CD4-positive, alpha-beta T cell treated with Interleukin-10 for 1 hour (primary cell): ENCODE results near the gene VAV1.
"Not testable (repeated sequence)": the region's sequence is repeated elsewhere in the genome, so short reads cannot be mapped to it uniquely, and the experiment has no call there.

ENCODE experiments used
- DNase-seq: peaks from one replicate; pipeline ENCODE4 v3.0.0-alpha.2; 2020

Gene VAV1

DNA sequence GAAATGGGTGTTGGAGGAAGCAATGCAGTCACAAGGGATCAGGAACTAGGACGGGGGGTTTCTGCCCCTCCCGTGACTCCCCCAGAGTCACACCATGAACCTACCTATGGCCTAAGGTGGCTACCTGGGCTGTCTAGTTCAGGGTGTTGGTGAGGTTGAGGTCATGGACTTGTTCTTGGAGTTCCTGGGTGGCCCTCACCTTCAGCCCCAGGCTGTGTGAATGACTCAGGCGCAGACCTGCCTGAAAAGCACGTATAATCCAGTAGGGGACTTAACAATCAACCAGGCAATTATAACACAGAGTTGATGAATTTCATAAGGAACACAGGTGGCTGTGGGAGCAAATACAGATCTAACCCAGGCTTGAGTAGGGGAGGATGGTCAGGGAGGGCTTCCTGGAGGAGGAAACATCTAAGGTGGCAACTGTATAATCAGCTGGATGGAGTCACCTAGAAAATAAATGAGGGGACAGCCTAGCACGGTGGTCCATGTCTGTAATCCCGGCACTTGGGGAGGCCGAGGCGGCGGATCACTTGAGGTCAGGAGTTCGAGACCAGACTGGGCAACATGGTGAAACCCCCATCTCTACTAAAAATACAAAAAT lies 89.3 kb downstream of the VAV1 start:
- DNase-seq = no peak

DNA sequence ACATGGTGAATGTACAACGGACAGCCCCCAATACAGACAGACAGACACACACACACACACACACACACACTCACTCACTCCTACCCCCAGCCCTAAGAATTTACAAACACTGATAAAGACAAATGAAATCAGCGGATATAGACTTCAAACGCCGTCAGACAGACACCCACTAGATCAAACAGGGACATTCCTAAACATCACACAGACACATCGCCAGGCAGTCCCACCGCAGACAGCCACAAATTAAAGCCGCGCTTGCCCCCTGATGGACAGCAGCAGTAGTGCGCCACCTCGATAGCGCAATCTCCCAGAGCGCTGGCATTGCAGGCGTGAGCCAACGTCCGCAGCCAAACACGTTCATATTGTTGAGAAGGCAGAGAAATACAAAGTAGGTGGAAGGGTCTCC lies 90.2 kb downstream of the VAV1 start:
- DNase-seq = peak; percentile 95

DNA sequence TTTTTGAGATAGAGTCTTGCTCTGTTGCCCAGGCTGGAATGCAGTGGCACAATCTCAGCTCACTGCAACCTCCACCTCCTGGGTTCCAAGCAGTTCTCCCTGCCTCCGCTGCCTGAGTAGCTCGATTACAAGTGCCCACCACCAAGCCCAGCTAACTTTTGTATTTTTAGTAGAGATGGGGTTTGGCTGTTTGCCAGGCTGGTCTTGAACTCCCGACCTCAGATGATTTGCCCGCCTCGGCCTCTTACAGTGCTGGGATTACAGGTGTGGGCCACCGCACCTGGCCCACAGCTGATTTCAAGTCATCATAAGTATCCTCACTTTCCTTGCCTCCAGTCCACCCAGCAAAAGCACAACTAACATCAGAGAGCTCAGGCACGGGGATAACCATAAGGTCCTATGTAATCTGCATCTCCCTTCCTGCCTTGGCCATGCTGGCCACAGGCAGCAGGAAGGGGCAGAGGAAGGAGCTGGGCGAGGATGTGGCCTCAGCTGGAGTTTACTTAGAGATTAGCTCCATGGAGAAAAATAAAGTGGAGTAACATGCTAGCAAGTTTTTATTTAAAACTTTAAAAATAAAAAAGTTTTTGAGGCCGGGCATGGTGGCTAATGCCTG lies 91.9 kb downstream of the VAV1 start:
- DNase-seq = no peak

DNA sequence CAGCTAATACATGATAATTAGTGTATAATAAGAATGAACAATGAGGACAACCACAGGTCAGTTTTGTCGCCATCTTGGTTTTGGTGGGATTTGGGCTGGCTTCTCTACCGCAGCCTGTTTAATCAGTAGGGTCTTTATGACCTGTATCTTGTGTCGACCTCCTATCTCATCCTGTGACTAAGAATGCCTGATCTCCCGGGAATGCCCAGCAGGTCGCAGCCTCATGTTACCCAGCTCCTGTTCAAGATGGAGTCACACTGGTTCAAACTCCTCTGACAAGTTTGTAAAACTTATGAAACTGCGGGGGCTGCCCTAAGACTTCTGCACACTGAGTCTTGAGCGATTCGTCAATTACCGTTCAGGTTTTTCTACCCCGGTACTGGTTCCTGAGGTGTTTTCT lies 93.3 kb downstream of the VAV1 start:
- no peak for DNase-seq

DNA sequence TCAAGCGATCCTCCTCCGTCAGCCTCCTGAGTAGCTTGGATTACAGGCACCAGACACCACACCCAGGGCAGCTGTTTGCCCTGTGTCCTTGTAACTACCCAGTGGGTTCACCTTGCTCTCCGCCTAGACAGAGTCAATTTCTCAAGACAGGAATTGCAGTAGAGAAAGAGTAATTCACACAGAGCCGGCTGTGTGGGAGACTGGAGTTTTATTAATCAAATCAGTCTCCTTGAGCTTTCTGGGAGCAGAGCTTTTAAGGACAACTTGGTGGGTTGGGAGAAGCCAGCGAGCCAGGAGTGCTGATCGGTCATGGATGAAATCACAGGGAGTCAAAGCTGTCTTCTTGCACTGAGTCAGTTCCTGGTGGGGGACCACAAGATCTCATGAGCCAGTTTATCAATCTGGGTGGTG lies 94.2 kb downstream of the VAV1 start:
- DNase-seq = no peak

DNA sequence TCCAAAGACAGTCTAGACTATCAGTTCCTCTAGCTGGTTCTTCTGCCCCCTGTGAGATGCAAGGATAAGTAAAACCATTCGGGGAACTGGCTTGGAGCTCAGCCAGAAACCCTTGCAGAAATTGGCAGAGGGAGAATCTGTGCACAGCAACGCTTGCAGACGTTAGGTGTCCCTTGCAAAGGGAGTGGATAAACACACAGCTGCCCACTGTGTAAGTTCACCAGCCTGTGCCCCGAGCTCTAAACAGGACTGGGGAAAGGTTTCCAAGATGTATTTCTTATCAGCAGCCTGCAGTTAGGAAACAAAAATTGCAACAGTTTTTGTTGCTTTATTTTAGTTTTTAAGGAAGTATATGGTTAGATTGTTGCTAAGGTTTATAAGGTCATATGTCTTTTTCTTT lies 95.8 kb downstream of the VAV1 start:
- no peak for DNase-seq

DNA sequence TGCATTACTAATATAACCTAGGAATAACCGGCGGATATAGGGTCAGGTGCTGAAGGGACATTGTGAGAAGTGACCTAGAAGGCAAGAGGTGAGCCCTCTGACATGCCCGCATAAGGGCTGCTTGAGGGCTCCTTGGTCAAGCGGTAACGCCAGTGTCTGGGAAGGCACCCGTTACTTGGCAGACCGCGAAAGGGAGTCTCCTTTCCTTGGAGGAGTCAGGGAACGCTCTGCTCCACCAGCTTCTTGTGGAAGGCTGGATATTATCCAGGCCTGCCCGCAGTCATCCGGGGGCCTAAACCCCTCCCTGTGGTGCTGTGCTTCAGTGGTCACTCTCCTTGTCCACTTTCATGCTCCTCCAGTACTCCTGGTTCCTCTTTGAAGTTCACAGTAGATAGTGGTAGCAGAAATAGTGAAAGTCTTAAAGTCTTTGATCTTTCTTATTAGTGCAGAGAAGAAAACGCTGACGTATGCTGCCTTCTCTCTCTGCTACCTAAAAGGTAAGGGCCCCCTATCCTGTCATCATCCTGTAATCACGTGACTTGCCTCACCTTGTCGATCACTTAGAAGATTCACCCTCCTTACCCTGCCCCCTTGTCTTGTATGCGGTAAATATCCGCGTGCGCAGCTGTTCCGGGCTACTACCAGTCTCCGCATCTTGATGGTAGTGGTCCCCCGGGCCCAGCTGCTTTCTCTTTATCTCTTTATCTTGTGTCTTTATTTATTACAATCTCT lies 96.8 kb downstream of the VAV1 start:
- DNase-seq = not testable (repeated sequence)

DNA sequence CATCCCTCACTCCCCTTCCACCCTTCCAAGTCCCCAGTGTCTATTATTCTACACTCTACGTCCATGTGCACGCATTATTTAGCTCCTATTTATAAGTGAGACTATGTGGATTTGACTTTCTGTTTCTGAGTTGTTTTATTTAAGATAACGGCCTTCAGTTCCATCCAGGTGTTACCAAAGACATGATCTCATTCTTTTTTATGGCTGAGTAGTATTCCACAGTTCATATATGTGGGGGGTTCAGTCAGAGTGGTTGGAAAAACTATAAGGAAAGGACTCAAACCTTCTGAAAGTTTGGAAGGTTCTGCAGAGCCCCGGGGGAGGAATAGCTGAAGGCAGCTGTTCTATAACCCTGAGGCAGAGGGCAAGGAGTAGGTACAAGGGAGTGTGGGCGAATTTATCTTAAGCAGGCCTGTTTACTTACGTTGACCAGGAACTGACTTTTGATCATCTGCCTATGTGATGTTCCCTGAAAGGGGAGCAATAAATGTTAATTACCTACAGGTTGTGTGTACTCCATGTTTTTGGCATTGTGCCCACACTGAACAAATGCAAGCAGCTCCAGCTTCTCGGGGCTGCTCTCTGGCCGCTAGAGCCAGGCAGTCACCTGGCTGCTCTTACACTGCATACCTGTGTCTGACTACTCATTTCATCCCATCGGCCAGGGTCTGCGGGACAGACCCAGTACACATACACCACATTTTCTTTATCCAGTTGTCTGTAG lies 101.4 kb downstream of the VAV1 start:
- DNase-seq = no peak

DNA sequence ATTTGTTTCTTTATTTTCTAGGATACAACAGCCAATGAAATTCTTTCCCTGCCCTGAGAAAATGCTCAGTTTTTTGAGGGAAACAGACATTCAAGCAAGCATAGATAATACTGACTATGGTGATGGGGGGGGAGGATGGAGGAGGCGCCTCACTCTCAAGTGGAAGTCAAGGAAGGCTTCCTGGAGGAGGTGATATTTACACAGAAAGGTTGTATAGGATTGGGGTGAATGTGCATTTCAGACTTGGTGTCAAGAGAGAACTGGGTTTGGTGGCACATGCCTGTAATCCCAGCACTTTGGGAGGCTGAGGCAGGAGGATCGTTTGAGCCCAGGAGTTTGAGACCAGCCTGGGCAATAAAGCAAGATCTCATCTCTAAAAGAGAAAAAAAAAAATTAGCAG lies 102.7 kb downstream of the VAV1 start:
- no peak for DNase-seq

DNA sequence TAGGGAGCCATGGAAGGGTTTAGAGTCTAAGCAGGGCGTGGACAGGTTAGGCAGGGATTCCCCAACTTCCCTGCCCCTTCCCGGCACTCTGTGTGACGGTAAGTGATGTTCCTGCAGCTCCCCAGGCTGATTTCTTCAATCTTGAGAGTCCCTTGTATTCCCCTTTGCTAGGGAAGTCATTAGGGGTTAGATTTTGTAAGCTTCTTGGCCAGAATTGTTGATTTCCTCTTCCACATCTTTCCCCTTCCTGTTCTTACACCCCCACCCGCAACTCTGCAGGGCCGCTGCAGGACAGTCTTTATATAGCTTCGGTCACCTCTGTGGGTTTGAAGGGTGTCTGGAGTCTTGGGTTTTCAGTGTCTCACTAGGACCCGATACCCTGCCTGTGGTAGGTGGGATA lies 104.2 kb downstream of the VAV1 start:
- DNase-seq = peak; percentile 19

DNA sequence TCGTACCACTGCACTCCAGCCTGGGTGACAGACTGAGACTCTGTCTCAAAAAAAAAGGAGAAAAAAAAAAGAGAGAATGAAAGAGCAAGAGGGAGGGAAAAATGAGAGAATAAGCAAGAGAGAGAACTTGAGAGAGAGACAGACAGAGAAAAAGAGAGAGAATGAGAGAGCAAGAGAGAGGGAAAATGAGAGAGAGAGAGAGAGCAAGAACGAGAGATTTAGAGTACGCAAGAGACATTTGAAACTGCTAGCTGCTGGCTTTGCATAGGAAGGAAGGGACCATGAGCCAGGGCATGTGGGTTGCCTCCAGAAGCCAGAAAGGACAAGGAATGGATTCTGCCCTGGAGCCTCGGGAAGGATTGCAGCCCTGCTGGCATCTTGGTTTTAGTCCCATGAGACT lies 105.3 kb downstream of the VAV1 start:
- no peak for DNase-seq

DNA sequence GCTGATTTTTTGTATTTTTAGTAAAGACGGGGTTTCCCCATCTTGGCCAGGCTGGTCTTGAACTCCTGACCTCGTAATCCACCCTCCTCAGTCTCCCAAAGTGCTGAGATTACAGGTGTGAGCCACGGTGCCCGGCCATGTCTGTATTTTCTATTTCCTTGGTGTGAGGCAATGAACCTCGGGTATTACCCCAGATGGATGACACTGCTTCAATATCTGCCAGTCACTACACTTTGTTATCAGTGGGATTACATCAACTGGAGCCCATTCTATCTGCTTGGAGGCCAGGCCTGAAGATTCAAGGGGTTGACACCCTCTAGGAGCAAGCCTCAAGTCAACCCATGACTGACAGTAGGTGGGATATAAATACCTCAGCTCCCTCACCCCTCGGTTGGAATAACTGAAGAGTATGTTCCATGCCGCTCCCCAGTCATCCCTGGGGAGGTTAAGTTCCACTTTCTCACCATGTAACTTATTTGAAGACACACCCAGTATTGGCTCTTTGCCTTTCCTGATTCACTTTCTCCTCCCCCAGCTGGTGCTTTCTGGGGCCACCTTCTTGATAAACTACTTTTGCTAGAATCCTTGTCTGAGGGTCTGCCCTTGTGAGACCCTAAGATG lies 113.9 kb downstream of the VAV1 start:
- no peak for DNase-seq

DNA sequence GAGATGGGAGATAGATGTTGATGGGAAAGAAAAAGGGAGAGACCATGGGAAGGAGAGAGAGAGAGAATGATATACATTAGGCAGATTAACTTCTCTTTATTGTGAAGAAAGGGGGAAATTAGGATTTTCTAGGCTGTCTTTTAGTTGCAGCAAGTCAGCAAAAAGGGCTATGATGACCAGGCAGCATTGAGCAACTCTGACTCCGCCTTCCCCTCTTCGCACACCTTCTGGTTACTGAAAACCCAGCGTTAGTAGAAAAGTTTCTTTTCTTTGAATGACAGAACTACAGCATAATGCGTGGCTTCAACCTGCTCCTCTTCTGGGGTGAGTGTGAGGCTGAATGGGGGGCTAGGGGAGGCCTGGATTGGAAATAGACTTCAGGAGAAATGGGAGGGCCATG lies 114.8 kb downstream of the VAV1 start, which contains the start of gene ADGRE1:
Gene ADGRE1 (plus strand): TSS at position 264 of the 400 bp plus-strand sequence. CDS start 30 bp downstream, at position 294.
- no peak for DNase-seq

DNA sequence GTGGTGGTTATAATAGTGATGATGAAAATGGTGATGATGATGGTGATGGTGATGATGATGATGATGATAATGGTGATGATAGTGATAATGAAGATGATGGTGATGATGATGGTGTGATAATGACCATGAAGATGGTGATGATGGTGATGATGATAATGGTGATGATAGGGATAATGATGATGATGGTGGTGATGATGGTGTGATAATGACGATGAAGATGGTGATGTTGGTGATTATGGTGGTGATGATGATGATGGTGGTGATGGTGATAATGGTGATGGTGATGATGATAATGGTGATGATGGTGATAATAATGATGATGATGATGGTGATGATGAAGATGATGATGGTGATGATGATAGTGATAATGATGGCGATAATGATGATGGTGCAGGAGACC lies 116.5 kb downstream of the VAV1 start:
- no peak for DNase-seq

DNA sequence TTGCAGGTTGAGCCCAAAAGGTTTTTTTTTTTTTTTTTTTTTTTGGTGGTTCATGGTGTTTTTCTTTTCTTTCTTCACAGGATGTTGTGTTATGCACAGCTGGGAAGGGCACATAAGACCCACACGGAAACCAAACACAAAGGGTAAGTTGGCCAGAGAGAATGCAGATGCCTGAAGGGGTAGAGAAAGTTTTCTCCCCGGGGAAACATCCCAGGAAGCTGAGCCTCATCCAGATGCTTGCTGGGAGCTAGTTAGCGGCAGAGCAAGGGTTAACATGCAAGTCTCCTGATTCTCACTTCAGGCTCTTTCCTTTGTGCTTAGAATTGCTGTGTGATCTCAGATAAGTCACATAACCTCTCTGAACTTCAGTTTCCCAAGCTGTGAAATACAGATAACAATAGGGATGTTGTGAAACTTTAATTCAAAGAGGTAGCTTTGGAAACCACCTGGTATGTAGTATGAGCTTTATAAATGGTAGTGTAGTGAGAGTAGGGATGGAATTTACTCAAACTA lies 117.9 kb downstream of the VAV1 start:
- DNase-seq = peak; percentile 30

DNA sequence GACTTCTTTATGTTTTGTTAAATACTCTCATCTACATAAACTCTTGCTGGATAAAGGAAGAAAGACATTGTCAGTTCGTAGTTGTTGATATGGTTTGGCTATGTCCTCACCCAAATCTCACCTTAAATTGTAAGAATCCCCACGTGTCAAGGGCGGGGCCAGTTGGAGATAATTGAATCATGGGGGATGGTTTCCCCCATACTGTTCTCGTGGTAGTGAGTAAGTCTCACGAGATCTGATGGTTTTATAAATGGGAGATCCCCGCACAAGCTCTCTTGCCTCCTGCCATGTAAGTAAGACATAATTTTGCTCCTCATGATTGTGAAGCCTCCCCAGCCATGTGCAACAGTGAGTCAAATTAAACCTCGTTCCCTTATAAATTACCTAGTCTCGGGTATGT lies 118.4 kb downstream of the VAV1 start:
- DNase-seq = peak; percentile 52

DNA sequence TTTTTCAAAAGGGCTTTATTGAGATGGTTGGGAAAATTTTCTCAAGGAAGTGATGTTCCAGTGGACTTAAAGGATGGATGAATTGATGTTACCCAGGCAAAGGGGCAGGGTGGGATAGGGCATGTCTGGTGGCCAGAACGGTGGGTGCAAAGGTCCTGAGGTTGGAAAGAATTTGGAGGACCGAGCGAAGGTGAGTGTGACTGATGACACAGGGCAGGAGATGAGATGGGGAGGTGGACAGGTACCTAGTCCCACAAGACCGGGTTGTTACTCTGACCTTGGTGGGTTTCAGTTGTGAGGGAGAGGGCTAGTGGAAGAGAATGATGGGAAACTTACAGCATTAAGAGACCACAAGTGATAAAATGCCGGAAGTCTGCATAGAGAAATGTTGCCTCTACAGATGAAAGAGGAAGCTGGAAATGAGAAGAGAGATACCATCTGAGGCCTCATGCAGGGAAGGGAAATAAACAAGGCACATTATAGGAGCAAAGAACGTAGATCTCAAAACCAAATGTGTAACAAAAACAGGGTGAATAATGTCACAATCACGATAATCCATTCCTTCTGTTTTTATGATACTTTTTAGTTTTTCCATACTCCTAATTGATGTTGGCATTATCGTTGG lies 119.4 kb downstream of the VAV1 start:
- peak; percentile 40 for DNase-seq

DNA sequence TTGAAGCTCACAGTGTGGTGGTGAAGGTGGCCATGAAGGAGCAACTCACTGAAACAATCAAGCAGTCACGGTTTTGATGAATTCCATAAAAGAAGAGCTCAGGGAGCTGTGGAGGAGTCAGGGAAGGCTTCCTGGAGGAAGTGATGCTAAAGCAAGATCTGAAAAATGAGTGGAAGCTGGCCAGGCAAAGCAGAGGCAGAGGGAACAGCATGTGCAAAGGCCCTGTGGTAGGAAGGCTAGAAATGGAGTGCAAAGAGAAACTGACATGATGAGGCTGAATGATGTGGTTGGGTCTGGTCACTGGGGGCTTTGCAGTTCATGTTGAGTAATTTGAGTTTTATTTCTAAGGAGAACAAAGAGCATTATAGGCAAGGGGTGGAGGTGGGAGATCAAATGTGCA lies 121.8 kb downstream of the VAV1 start:
- no peak for DNase-seq

DNA sequence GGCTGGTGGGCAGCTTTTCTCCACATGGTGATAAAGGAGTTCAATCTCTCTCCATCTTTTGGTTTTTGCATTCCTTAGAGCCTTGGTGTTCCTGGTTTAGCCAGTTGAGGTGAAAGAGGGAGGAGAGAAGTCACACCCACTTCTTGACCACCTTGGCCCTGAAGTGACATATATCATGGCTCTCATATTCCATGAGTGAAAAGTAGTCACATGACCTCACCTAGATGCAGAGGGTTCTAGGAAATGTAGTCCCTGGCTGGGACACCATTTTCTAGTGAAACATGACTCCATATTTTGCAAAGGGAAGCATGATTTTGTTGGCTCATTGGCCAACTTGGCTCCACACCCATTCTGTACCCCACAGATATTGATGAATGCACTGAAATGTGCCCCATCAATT lies 130.9 kb downstream of the VAV1 start:
- no peak for DNase-seq

DNA sequence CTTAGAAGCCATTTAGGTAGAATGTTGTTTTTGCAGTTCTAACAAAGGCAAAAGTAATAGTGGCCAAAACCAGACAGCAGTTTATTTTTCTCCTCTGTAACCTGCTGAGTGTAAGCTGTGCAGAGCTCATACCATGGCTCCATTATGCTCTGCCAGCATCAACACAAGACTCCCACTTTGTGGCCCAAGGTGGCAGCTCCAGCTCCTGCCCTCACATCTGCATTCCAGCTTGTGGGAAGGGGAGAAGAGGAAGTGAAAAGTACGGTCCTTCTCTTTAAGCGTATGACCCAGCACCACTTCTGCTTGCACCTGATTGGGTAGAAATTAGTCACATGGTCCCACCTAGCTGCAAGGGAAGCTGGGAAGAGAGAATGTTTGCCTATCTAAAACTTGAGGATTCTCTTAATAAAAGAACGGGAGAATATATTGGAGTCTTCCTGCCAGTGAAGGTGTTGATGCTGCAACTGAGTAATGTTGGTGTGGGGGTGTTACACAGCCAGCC lies 134.1 kb downstream of the VAV1 start:
- DNase-seq = no peak
